ENCODE measurements around the gene SLC6A7.

DNA sequence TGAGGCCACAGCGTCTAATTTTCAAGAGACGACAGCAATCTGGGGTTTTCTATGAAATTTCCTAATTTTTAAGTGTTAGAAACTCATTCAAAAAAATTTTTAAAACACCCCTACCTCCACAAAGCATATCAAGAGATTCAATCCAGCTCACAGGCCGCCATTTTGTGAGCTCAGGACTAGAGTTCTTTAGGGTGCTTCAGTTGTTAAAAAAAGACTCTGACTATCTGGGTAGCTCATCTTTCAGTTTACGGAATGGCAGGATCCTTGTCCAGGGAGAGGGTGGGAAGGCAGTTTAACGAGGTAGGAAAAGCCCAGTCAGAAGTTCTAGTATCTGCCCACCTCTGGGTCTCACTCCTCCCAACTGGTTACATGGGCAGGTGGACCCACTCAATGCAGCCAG lies 56.6 kb downstream of the SLC6A7 start:
- no peak for TF ChIP-seq CTCF (IDR thresholded peaks at IDR 0.05 in 4 of 5, conservative IDR thresholded peaks at IDR 0.05 in 1 of 5)
- TF ChIP-seq POLR2A (IDR thresholded peaks at IDR 0.05), result no peak

All from gastrocnemius medialis (tissue), 4 donors.